GM12891 (cell line): Measurements from ENCODE around the gene FBN1.

Source experiments
- POLR2AphosphoS5 ChIP-seq: IDR thresholded peaks from 2 replicates; pipeline ENCODE4 v1.6.1; 2011; ENCODE audit warnings: low read depth, low read length, control low read depth
- SPI1 ChIP-seq: IDR thresholded peaks from 2 replicates; pipeline ENCODE4 v1.6.1; 2011; ENCODE audit warnings: low read depth, low read length, control low read depth
- TAF1 ChIP-seq: IDR thresholded peaks from 2 replicates; pipeline ENCODE4 v1.6.1; 2011; ENCODE audit warnings: low read depth, low read length, control low read depth

DNA sequence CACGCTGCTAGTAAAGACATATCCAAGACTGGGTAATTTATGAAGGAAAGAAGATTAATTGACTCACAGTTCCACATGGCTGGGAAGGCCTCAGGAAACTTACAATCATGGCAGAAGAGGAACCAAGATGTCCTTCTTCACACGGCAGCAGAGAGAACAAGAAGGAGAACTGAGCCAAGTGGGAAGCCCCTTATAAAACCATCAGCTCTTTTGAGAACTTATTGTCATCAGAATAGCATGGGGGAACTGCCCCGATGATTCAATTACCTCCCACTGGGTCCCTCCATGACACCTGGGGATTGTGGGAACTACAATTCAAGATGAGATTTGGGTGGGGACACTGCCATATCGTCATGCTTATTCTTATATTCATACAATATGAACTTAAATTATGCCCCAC, 265.3 kb downstream of the FBN1 start:
- TF ChIP-seq POLR2AphosphoS5 (no peak), SPI1 (no peak; the same call in 1 of the 2 replicates), TAF1 (no peak)
